ENCODE results near the gene MTFP1.

- no peak for TF ChIP-seq SUZ12 (IDR thresholded peaks at IDR 0.05)
- TF ChIP-seq TARDBP (IDR thresholded peaks at IDR 0.05): no peak
- no peak for TF ChIP-seq BHLHE40 (IDR thresholded peaks at IDR 0.05; ENCODE audit: borderline replicate concordance)
- TF ChIP-seq SP1 (IDR thresholded peaks at IDR 0.05): no peak
- no peak for TF ChIP-seq CTBP1 (IDR thresholded peaks at IDR 0.05; ENCODE audit: borderline replicate concordance)
- no peak for TF ChIP-seq HDGF (IDR thresholded peaks at IDR 0.05; ENCODE audit: borderline replicate concordance)
- TF ChIP-seq, protein P1, sequence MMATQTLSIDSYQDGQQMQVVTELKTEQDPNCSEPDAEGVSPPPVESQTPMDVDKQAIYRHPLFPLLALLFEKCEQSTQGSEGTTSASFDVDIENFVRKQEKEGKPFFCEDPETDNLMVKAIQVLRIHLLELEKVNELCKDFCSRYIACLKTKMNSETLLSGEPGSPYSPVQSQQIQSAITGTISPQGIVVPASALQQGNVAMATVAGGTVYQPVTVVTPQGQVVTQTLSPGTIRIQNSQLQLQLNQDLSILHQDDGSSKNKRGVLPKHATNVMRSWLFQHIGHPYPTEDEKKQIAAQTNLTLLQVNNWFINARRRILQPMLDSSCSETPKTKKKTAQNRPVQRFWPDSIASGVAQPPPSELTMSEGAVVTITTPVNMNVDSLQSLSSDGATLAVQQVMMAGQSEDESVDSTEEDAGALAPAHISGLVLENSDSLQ (IDR thresholded peaks at IDR 0.05): no peak
- TF ChIP-seq ZNF384 (IDR thresholded peaks at IDR 0.05): no peak
- TF ChIP-seq ARNT (IDR thresholded peaks at IDR 0.05): no peak
- no peak for TF ChIP-seq LEF1 (IDR thresholded peaks at IDR 0.05; ENCODE audit: borderline replicate concordance)
- TF ChIP-seq FOXA1 (IDR thresholded peaks at IDR 0.05): no peak
- TF ChIP-seq FOXK2 (IDR thresholded peaks at IDR 0.05): no peak
These were observed at the start of gene MTFP1 for GRCh38 chr22:30425616-30426387.

Data from HEK293T (cell line).